ENCODE measurements around the gene MKNK2.

DNA sequence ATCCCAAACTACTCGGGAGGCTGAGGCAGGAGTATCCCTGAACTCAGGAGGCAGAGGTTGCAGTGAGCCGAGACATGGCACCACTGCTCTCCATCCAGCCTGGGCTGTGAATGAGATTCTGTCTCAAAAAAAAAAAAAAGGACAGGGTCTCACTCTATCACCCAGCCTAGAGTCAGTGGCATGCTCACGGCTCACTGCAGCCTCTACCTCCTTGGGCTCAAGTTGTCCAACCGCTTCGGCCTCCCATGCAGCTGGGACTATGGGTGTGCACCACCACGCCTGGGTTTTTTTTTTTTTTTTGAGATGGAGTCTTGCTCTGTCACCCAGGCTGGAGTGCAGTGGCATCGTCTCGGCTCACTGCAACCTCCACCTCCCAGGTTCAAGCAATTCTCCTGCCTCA lies 14.6 kb downstream of the MKNK2 start:
- TF ChIP-seq, protein P1, sequence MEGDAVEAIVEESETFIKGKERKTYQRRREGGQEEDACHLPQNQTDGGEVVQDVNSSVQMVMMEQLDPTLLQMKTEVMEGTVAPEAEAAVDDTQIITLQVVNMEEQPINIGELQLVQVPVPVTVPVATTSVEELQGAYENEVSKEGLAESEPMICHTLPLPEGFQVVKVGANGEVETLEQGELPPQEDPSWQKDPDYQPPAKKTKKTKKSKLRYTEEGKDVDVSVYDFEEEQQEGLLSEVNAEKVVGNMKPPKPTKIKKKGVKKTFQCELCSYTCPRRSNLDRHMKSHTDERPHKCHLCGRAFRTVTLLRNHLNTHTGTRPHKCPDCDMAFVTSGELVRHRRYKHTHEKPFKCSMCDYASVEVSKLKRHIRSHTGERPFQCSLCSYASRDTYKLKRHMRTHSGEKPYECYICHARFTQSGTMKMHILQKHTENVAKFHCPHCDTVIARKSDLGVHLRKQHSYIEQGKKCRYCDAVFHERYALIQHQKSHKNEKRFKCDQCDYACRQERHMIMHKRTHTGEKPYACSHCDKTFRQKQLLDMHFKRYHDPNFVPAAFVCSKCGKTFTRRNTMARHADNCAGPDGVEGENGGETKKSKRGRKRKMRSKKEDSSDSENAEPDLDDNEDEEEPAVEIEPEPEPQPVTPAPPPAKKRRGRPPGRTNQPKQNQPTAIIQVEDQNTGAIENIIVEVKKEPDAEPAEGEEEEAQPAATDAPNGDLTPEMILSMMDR (optimal IDR thresholded peaks at IDR 0.05 in 1 of 3, IDR thresholded peaks at IDR 0.05 in 1 of 3, conservative IDR thresholded peaks at IDR 0.05 in 1 of 3; ENCODE audit: extremely low read depth in 1 of 3, insufficient read depth in 2 of 3, low read length in 3 of 3): no peak
- no peak for TF ChIP-seq EZH2 (IDR thresholded peaks at IDR 0.05; ENCODE audit: low read length)
